ENCODE measurements around the gene XRN2.
"Not testable (repeated sequence)": the region's sequence is repeated elsewhere in the genome, so short reads cannot be mapped to it uniquely, and the experiment has no call there.

Gene XRN2

GRCh38 chr20:21386111-21386510 is 83.0 kb downstream of the XRN2 start:
- no peak overlapping the region for H3K4me3 ChIP-seq (ENCODE audit: low read depth, low read length)

DNA sequence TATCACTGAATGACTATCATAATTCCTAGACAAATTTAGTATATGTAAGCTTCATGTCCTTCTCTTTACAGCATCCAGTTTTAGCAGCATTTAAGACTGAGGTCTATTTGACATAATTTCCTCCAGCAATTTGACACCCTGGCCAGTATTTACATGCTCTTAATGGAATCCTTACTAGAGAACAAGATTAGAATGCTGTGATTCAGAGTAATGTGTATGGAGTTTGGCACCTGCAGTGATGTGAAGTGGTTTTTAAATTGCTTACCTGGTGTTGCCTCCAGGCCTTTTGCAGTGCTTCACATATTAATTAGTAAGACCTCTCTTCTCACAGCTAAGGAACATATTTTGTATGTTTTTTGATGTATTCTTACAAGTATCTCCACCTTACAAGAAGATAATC is 84.4 kb downstream of the XRN2 start:
- H3K4me3 ChIP-seq (ENCODE audit: low read depth, low read length): no peak overlapping the region

- H3K4me3 ChIP-seq (ENCODE audit: low read depth, low read length): no peak overlapping the region
These were observed 85.4 kb downstream of the XRN2 start for GRCh38 chr20:21388566-21388965.

- H3K4me3 ChIP-seq (ENCODE audit: low read depth, low read length): no peak overlapping the region
These were observed 86.2 kb downstream of the XRN2 start for GRCh38 chr20:21389368-21389767.

- no peak overlapping the region for H3K4me3 ChIP-seq (ENCODE audit: low read depth, low read length)
These were observed 87.6 kb downstream of the XRN2 start for GRCh38 chr20:21390768-21391167.

GRCh38 chr20:21391185-21391971 is 88.2 kb downstream of the XRN2 start:
- peak overlapping the region; percentile 17 for H3K4me3 ChIP-seq (ENCODE audit: low read depth, low read length)

- H3K4me3 ChIP-seq (ENCODE audit: low read depth, low read length): peak overlapping the region; percentile 17
These were observed 88.8 kb downstream of the XRN2 start for GRCh38 chr20:21391972-21392352.

DNA sequence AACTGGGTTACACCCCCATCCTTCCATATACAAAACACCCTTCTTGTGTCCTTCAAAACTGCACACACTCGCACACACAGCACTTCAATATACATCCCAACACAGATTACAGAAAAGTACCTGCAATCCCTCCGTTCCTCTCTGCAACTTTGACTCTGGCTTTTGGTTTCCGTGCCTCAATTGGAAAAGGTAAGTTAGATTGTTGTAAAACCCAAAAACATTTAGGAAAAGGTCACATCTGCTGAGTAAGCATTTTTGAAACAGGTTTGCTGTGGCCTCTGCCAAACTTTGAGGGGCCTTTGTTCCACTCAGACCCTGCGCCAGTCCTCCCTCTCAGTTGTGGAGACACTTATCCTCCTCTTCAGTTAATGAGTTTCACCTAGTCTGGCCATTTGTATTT is 90.0 kb downstream of the XRN2 start:
- no peak overlapping the region for H3K4me3 ChIP-seq (ENCODE audit: low read depth, low read length)

DNA sequence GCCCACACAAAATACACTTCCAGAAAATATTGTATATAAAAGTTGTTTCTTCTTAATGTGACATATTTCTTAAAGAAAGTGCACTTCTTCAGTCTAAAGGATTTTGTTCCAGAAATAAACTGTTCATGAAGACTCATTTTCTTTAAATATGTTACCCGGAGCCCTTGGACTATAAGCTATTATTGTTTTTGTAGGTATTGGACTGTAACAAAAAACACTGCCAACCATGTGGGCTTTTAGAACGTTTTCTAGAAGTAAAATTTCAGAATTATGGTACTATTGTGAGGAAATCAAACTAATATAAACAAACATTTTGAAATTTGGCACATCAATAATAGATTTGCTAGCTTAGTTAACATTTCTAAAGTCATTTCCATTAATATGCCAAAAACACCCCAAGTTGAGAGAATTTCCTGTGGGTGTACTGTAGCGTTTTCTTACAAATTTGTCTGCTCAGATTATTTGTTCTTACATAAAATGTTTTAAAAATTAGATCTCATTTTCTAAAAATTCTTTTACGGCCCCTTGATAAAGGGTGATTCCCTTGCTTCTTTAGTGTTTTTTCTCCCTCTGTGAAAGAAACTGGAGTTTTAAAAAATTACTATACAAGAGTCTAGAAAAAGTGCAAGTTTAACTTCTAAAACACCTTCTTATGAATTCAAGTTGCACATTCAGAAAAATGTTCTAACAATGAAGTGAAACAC is 90.8 kb downstream of the XRN2 start:
- H3K4me3 ChIP-seq (ENCODE audit: low read depth, low read length): no peak overlapping the region

DNA sequence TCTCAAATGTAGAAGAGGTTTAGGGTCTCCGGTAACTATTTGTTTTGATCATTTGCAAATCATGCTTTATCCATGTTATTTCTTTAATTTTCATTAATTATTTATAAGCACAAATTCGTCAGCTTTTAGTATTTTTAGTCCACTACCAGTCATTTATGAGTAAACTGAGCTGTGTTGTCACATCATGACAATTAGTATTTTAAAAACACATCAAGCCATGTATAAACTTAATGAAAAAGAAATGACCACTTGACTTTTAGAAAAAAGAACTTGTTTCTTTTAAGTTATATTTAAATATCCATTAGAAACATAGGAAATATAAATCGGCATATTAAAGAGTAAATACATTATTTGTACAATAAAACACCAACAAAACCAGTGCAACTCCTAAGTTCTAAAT is 91.4 kb downstream of the XRN2 start:
- H3K4me3 ChIP-seq (ENCODE audit: low read depth, low read length): no peak overlapping the region

DNA sequence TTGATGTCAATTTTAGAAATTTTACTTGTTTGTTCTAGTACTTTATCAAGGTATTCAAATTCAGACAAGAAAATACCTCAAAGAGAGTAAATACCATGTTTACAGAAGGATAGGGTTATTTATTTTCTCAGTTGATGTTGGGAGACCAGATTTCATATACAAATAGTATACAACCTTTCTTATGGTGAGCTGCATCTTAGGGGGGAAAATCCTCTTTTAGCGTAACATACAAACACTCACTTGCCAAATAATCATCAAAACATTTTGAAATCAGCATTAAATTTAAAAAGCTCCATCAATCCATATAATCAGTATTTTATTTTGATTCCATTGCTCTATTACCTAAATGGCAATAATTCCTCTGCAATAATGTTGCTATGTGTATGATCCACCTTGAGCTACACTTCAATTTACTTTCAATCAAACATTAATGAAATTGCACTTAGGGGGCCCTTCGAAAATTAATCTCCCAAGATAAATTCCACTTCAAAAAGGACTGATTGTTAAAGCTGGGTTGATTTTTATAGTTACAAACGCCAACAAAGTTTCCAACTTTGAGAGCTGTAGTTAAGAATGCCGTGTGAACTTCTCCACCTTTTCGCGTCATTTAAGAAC is 92.0 kb downstream of the XRN2 start:
- H3K4me3 ChIP-seq (ENCODE audit: low read depth, low read length): no peak overlapping the region

GRCh38 chr20:21395666-21396598 is 92.8 kb downstream of the XRN2 start:
- peak overlapping the region; percentile 2 for H3K4me3 ChIP-seq (ENCODE audit: low read depth, low read length)

- H3K4me3 ChIP-seq (ENCODE audit: low read depth, low read length): peak overlapping the region; percentile 24
These were observed 93.6 kb downstream of the XRN2 start for GRCh38 chr20:21396599-21397340.

DNA sequence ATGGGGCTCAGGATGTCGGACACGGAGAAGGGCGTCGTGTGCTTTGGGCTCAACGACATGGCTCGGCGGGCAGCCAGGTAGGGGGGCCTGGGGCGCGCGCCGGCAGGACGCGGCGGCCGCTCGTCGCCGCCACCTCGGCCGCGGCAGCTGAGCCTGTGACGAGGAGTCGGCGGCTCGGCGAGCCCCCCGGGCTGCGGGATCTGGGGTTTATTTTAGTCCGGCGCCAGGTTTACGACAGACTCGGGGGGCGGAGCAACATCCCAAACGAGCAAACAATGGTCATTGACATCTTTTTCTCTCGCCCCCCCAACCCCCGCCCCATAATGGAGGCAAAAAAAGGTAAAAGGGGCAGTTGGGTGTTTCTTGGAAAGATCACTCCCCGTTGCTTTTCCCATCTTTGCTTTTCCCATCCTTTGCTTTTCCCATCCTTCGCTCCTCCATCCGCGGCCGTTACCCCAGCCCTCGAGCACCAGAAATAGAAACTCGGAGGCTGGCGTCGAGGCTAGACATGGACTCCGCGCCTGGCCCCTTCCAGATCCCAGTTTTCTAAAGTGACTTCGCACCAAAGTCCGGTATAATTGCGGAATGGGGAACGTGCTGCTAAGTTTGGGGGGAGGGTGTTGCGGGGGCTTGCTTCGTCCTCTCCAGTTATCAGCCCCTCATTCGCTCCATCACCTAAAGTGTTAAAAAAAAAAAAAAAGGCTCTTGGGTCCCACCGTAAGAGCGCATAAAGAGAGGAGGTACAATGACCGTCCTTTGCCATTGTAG is 94.4 kb downstream of the XRN2 start, which contains the start of gene NKX2-4:
Gene NKX2-4, minus strand, starts transcription at position 186 of the 768 bp plus-strand sequence. Its CDS starts 127 bp downstream, at position 59.
- H3K4me3 ChIP-seq (ENCODE audit: low read depth, low read length): peak within 1 kb of the TSS; percentile 24

- H3K4me3 ChIP-seq (ENCODE audit: low read depth, low read length): no peak overlapping the region
These were observed 95.2 kb downstream of the XRN2 start for GRCh38 chr20:21398109-21399004.

GRCh38 chr20:21399005-21399475 is 95.9 kb downstream of the XRN2 start:
- H3K4me3 ChIP-seq (ENCODE audit: low read depth, low read length): no peak overlapping the region

DNA sequence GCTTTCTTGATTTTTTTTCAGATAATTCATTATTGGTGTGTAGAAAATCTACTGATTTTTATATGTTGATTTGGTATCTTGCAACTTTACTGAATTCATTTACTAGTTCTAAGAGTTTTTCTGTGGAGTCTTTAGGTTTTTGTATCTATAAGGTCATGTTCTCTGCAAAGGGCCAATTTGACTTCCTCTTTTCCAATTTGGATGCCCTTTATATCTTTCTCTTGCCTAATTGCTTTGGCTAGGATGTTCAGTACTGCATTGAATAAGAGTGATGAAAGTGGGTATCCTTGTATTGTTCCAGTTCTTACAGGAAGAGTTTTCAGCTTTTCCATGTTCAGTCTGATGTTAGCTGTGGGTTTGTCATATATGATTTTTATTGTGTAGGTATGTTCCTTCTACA is 108.6 kb downstream of the XRN2 start:
- H3K4me3 ChIP-seq (ENCODE audit: low read depth, low read length): no peak overlapping the region

DNA sequence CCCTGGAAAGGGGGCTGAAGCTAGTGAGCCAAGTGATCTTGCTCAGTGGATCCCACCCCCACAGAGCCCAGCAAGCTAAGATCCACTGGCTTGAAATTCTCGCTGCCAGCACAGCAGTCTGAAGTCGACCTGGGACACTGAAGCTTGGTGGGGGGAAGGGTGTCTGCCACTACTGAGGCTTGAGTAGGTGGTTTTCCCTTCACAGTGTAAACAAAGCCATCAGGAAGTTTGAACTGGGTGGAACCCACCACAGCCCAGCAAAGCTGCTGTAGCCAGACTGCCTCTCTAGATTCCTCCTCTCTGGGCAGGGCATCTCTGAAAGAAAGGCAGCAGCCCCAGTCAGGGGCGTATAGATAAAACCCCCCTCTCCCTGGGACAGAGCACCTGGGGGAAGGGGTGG is 110.9 kb downstream of the XRN2 start:
- H3K4me3 ChIP-seq (ENCODE audit: low read depth, low read length): not testable (repeated sequence)

Data from iPS-11a (cell line).